ENCODE data around the gene PCSK1.

Gene PCSK1

GRCh38 chr5:96473155-96473554, 40.1 kb upstream of the PCSK1 start:
- ChIA-PET CTCF (no interaction called here), POLR2A (no interaction called here)
- TF ChIP-seq SUZ12 (IDR thresholded peaks at IDR 0.05) (no peak), LEF1 (IDR thresholded peaks at IDR 0.05; ENCODE audit: borderline replicate concordance) (no peak), ELF4 (IDR thresholded peaks at IDR 0.05) (no peak), ZNF384 (IDR thresholded peaks at IDR 0.05) (no peak), FOXM1 (IDR thresholded peaks at IDR 0.05; ENCODE audit: borderline replicate concordance) (no peak), HDGF (IDR thresholded peaks at IDR 0.05; ENCODE audit: borderline replicate concordance) (no peak), FOXA1 (IDR thresholded peaks at IDR 0.05) (no peak), TARDBP (IDR thresholded peaks at IDR 0.05) (no peak), FOXK2 (IDR thresholded peaks at IDR 0.05) (no peak), BHLHE40 (IDR thresholded peaks at IDR 0.05; ENCODE audit: borderline replicate concordance) (no peak), PKNOX1 (IDR thresholded peaks at IDR 0.05) (no peak), L3MBTL2 (conservative IDR thresholded peaks at IDR 0.05) (no peak), NFRKB (IDR thresholded peaks at IDR 0.05) (no peak), CTBP1 (IDR thresholded peaks at IDR 0.05; ENCODE audit: borderline replicate concordance) (no peak), ARNT (IDR thresholded peaks at IDR 0.05) (no peak), SP1 (IDR thresholded peaks at IDR 0.05) (no peak)
- DNase-seq (ENCODE audit: extremely low spot score), result no peak

- ChIA-PET POLR2A (no interaction called here), CTCF (no interaction called here)
- DNase-seq (ENCODE audit: extremely low spot score), result no peak
- TF ChIP-seq L3MBTL2 (conservative IDR thresholded peaks at IDR 0.05) (no peak), FOXK2 (IDR thresholded peaks at IDR 0.05) (no peak), TARDBP (IDR thresholded peaks at IDR 0.05) (no peak), FOXM1 (IDR thresholded peaks at IDR 0.05; ENCODE audit: borderline replicate concordance) (no peak), CTBP1 (IDR thresholded peaks at IDR 0.05; ENCODE audit: borderline replicate concordance) (no peak), FOXA1 (IDR thresholded peaks at IDR 0.05) (no peak), HDGF (IDR thresholded peaks at IDR 0.05; ENCODE audit: borderline replicate concordance) (no peak), SP1 (IDR thresholded peaks at IDR 0.05) (no peak), ARNT (IDR thresholded peaks at IDR 0.05) (no peak), SUZ12 (IDR thresholded peaks at IDR 0.05) (no peak), PKNOX1 (IDR thresholded peaks at IDR 0.05) (no peak), NFRKB (IDR thresholded peaks at IDR 0.05) (no peak), ELF4 (IDR thresholded peaks at IDR 0.05) (no peak), ZNF384 (IDR thresholded peaks at IDR 0.05) (no peak)
These were observed 37.7 kb upstream of the PCSK1 start for GRCh38 chr5:96470785-96471184.

GRCh38 chr5:96468956-96469355, 35.9 kb upstream of the PCSK1 start:
- ChIA-PET CTCF (no interaction called here), POLR2A (no interaction called here)
- DNase-seq (ENCODE audit: extremely low spot score), result no peak
- TF ChIP-seq ARNT (IDR thresholded peaks at IDR 0.05) (no peak), CTBP1 (IDR thresholded peaks at IDR 0.05; ENCODE audit: borderline replicate concordance) (no peak), BHLHE40 (IDR thresholded peaks at IDR 0.05; ENCODE audit: borderline replicate concordance) (no peak), LEF1 (IDR thresholded peaks at IDR 0.05; ENCODE audit: borderline replicate concordance) (no peak), TARDBP (IDR thresholded peaks at IDR 0.05) (no peak)

- DNase-seq (ENCODE audit: extremely low spot score), result no peak
- TF ChIP-seq FOXA1 (IDR thresholded peaks at IDR 0.05) (no peak), ELF4 (IDR thresholded peaks at IDR 0.05) (no peak), ARNT (IDR thresholded peaks at IDR 0.05) (no peak), BHLHE40 (IDR thresholded peaks at IDR 0.05; ENCODE audit: borderline replicate concordance) (no peak), FOXK2 (IDR thresholded peaks at IDR 0.05) (no peak), SUZ12 (IDR thresholded peaks at IDR 0.05) (no peak), HDGF (IDR thresholded peaks at IDR 0.05; ENCODE audit: borderline replicate concordance) (no peak)
- ChIA-PET CTCF (interaction anchor here (0.5 kb wide), 1 partner anchor 50 kb away, joined by 3 read pairs; no protein-coding TSS in a partner anchor), POLR2A (no interaction called here)
These were observed 30.0 kb upstream of the PCSK1 start for GRCh38 chr5:96463091-96463490.

GRCh38 chr5:96459313-96460121, 26.5 kb upstream of the PCSK1 start:
- DNase-seq (ENCODE audit: extremely low spot score), result no peak
- POLR2A ChIA-PET, result no interaction called here
- TF ChIP-seq SP1 (IDR thresholded peaks at IDR 0.05) (no peak), FOXM1 (IDR thresholded peaks at IDR 0.05; ENCODE audit: borderline replicate concordance) (no peak), TARDBP (IDR thresholded peaks at IDR 0.05) (no peak), BHLHE40 (IDR thresholded peaks at IDR 0.05; ENCODE audit: borderline replicate concordance) (no peak), ZNF384 (IDR thresholded peaks at IDR 0.05) (no peak), SUZ12 (IDR thresholded peaks at IDR 0.05) (no peak), L3MBTL2 (conservative IDR thresholded peaks at IDR 0.05) (no peak), CTBP1 (IDR thresholded peaks at IDR 0.05; ENCODE audit: borderline replicate concordance) (no peak), LEF1 (IDR thresholded peaks at IDR 0.05; ENCODE audit: borderline replicate concordance) (no peak), HDGF (IDR thresholded peaks at IDR 0.05; ENCODE audit: borderline replicate concordance) (no peak), PKNOX1 (IDR thresholded peaks at IDR 0.05) (no peak), FOXA1 (IDR thresholded peaks at IDR 0.05) (no peak)
- CTCF ChIA-PET, result no interaction called here

- ChIA-PET POLR2A (no interaction called here), CTCF (no interaction called here)
- DNase-seq (ENCODE audit: extremely low spot score), result no peak
- TF ChIP-seq SP1 (IDR thresholded peaks at IDR 0.05) (no peak), ELF4 (IDR thresholded peaks at IDR 0.05) (no peak), FOXA1 (IDR thresholded peaks at IDR 0.05) (no peak), ZNF384 (IDR thresholded peaks at IDR 0.05) (no peak), ARNT (IDR thresholded peaks at IDR 0.05) (no peak), L3MBTL2 (conservative IDR thresholded peaks at IDR 0.05) (no peak)
These were observed 25.1 kb upstream of the PCSK1 start for GRCh38 chr5:96458176-96458575.
